H1 (cell line): ENCODE data around the gene CCDC88C.

ENCODE experiments used
- CHD2 ChIP-seq: IDR thresholded peaks from 2 replicates; pipeline ENCODE4 v1.6.1; 2012; ENCODE audit warnings: low read length, improper control_type of control experiment
- NANOG ChIP-seq: IDR thresholded peaks from 2 replicates; pipeline ENCODE4 v1.6.1; 2011; ENCODE audit warnings: low read length, low read depth, mild to moderate bottlenecking, inconsistent platforms; ENCODE audit not compliant: insufficient read depth, poor library complexity, severe bottlenecking
- TF ChIP-seq, protein P1 (sequence below), 3 experiments: IDR thresholded peaks; 1 replicate in 2 of 3; 2 replicates in 1 of 3; pipeline versions ENCODE4 v1.5.1 to v1.6.1; 2011; ENCODE audit warnings: low read length in 3 of 3, mild to moderate bottlenecking in 3 of 3, inconsistent platforms in 2 of 3, low read depth in 1 of 3, moderate library complexity in 1 of 3; ENCODE audit not compliant: insufficient read depth in 1 of 3; ENCODE audit errors: control extremely low read depth in 1 of 3

- TF ChIP-seq CHD2 (no peak), NANOG (no peak)
- TF ChIP-seq, protein P1, sequence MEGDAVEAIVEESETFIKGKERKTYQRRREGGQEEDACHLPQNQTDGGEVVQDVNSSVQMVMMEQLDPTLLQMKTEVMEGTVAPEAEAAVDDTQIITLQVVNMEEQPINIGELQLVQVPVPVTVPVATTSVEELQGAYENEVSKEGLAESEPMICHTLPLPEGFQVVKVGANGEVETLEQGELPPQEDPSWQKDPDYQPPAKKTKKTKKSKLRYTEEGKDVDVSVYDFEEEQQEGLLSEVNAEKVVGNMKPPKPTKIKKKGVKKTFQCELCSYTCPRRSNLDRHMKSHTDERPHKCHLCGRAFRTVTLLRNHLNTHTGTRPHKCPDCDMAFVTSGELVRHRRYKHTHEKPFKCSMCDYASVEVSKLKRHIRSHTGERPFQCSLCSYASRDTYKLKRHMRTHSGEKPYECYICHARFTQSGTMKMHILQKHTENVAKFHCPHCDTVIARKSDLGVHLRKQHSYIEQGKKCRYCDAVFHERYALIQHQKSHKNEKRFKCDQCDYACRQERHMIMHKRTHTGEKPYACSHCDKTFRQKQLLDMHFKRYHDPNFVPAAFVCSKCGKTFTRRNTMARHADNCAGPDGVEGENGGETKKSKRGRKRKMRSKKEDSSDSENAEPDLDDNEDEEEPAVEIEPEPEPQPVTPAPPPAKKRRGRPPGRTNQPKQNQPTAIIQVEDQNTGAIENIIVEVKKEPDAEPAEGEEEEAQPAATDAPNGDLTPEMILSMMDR (IDR thresholded peaks at IDR 0.05; ENCODE audit: control extremely low read depth in 1 of 3, insufficient read depth in 1 of 3, low read depth in 1 of 3, low read length in 3 of 3) = no peak
Measured at GRCh38 chr14:91313154-91313850, 104.3 kb downstream of the CCDC88C start.
